KG1 (cell line): ENCODE results near the gene ADCY9.
"Not testable (repeated sequence)": the region's sequence is repeated elsewhere in the genome, so short reads cannot be mapped to it uniquely, and the experiment has no call there.

ENCODE experiments used
- DNase-seq: peaks from one replicate; lab custom pipeline; 2025; lab: John Stamatoyannopoulos, UW

Gene ADCY9

DNA sequence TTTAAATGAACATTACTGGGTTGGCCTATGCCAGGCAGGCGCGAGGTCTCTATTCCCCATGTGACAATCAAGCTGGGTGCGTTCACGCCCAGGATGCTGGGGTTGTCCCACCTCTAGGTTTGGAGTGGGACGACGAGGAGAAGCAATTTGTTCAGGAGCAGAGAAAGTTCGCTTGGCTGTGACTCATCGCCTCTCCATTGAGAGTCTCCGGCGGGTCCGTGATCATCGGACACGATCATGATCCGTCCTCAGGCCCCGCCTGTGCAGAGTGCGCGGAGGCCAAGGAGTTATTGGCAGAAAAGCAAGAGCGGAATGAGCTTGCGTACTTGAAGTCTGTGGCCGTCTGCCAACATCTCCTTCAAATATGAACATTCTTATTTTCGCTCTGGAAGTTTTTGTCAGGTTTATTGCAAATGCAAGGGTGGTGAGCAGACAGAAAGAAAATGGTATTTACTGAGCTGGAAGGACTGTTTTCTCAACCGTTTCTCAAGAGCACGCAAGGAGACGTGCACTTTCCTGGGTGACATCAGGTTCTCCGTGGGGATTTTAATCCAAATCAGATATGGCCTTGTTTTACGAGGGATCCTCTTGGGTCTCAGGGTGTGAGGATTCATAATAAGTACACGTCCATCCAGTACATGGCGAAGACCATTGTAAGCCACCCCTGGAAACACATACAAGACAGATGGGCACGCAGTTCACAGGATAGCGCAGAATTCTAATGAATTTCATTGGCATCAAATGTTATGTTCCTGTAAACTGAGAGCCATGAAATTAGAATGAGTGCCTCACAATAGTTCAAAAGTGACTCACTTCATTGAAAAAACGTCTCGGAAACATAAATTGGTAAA lies 165.7 kb downstream of the ADCY9 start:
- no peak for DNase-seq

DNA sequence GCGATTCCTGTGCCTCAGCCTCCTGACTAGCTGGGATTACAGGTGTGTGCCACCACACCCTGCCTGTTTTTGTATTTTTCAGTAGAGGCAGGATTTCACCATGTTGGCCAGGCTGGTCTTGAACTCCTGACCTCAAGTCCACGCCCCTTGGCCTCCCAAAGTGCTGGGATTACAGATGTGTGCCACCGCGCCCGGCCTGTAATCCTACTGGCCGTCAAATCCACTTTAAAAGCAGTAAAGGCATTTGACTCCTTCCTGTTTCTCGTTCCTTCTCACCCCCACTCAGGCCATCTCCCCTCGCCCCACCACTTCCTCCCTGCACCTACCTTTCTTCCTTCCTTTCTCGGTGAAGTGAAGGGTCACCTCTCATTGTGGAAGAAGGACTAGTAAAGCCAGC lies 166.3 kb downstream of the ADCY9 start:
- DNase-seq = no peak

GRCh38 chr16:3949287-3949686 lies 167.0 kb downstream of the ADCY9 start:
- DNase-seq = no peak

GRCh38 chr16:3948378-3948995 lies 167.8 kb downstream of the ADCY9 start:
- DNase-seq = no peak

DNA sequence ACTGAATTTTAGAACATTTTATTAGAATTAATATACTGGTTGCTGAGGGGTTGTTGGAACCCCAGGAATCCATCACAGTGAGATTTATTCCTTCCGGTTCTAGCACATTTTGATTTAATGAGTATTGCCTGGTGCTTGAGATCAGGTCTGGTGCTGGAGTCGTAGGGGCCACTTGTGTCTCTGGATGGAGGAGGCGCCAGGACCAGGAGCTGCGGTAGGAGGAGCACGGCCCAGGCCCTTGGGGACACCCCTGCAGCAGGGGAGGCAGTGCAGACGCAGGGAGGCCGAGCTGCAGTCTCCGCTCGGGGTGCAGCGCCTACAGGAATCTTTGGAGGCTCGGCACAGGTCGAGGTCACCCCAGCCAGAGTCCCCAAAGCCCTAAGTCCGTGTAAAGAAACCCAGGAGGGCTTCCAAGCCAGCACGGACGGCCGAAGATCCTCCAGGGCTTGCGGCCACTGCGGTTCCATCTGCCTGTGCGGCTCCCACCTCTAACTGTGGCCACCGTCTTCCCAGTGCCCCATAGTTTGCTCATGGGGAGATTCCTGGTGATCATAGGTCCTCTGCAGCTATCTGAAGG lies 169.6 kb downstream of the ADCY9 start:
- no peak for DNase-seq

DNA sequence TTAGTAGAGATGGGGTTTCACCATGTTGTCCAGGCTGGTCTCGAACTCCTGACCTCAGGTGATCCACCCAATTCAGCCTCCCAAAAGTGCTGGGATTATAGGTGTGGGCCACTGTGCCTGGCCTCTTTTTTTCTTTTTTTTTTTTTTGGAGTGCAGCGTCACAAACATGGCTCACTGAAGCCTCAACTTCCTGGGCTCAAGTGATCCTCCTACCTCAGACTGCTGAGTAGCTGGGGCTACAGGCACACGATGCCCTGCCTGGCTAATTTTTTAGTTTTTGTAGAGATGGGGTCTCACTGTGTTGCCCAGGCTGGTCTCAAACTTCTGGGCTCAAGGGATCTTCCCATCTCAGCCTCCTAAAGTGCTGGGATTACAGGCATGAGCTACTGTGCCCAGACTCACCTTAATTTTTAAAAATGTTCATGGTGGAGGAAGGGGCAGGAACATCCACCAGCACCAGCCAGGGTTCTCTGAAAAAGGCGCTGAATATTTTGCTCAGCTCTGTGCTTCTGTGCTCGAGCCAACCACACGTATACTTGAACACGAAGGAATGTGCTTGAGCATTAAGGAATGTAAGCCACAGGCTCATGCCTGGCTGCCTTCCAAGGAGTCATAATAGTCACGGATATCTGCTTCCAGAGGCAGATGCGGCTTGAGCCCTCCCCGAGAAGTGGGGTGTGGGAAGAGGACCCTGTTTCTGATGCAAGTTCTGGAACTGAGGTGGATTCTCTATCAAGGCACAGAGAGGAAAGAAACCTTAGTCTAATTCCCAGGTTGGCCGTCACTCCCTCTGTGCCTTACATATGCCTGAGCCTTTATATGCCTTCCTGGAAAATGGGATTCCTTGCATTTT lies 170.3 kb downstream of the ADCY9 start:
- DNase-seq = no peak

DNA sequence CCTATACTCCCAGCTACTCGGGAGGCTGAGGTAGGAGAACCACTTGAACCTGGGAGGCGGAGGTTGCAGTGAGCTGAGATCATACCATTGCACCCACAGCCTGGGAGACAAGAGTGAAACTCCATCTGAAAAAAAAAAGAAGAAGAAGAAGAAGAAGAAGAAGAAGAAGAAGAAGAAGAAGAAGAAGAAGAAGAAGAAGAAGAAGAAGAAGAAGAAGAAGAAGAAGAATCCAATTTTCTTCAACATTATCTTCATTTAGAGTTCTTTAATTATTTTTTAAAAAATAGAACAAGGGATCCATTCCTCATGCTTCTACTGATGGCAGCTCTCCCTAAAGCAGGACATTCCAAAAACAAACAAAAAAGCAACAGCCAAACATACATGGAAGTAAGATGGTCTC lies 171.8 kb downstream of the ADCY9 start:
- DNase-seq = not testable (repeated sequence)

- not testable (repeated sequence) for DNase-seq
These were observed 174.1 kb downstream of the ADCY9 start for GRCh38 chr16:3942146-3942545.

DNA sequence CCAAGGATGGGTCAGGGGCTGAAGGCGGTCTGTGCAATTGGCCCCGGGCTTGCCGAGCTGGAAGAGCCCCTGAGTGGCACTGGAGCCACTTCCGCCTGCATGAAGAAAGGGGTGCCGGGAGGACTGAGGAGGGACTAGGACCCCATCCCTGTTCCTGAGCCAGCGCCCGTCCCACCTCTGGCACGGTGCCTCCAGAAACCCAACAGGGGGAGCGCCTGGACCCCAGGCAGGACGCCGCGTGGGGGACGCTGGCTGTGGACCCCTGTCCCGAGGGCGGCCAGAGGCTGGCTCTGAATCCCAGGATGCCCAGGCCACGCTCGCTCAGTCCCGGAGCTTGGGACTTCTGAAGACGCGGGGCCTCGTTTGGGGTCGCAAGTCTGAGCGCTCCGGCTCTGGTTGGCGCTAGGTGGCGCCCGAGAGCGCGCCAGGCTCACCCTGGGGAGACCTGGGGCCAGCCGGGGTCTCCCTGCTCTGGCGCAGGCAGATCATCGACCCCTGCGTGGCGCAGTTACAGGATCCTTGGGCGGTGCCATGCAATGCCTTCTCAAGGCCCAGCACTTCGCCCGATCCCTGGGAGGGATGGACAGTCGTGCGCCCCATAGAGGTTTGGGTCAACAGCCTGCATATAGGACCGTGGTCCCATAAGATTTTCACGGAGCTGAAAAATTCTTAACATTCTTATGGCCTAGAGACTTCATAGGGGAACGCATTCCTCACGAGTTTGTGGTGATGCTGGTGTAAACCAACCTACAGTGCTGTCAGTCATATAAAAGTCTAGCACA lies 177.2 kb downstream of the ADCY9 start:
- DNase-seq = peak; percentile 6

DNA sequence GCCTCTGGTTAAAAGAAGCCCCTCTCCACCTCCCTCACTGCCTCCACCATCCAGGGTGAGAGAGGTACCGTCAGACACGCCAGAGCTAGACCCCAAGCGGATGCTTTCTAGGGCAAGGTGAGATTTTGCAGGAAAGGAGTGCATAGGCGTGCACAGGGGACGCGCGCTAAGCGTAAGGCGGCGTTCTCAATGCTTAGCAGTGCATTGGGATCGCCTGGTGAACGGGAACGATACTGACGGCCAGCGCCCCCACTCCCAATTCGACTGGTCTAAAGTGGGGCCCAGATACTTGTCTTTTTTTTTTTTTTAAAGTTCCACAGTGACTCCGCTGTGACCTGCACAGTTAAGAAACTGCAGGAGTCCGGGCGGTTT lies 177.8 kb downstream of the ADCY9 start:
- DNase-seq = no peak

DNA sequence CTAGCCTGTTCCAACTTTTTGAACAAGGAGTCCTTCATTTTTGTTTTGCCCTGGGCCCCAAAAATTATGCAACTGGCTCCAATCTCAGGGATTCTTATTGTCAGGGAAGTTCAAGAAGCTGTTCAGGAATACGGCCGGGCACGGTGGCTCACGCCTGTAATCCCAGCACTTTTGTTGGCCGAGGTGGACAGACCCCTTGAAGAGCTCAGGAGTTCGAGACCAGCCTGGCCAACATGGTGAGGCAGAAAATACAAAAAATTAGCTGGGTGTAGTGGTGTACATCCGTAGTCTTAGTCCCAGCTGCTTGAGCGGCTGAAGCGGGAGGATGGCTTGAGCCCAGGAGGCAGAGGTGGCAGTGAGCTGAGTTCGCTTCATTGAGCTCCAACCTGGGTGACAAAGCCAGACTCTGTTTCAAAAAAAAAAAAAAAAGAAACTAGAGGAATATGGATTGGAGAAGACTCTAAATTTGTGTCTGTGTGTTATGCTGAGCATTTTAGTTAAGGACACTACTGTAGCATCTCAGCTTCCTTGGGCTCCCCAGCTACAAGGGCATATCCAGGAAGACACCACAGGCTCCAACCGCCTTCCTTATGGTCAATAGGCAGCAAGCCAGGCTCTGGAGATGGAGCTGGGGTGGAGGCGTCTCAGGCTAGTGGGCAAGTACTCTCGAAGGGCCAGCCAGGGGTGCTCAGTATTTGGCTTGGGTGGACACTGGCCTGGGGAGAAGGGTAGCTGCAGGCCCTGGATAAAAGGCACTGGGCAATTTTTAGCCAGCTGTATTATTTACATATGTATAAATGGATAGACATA lies 179.0 kb downstream of the ADCY9 start:
- DNase-seq = no peak

- DNase-seq = no peak
These were observed 180.3 kb downstream of the ADCY9 start for GRCh38 chr16:3935921-3936320.

GRCh38 chr16:3934491-3935181 lies 181.6 kb downstream of the ADCY9 start:
- no peak for DNase-seq

- not testable (repeated sequence) for DNase-seq
These were observed 189.1 kb downstream of the ADCY9 start for GRCh38 chr16:3927147-3927546.

GRCh38 chr16:3924763-3925162 lies 191.5 kb downstream of the ADCY9 start:
- no peak for DNase-seq

- DNase-seq = no peak
These were observed 194.0 kb downstream of the ADCY9 start for GRCh38 chr16:3922241-3922640.

DNA sequence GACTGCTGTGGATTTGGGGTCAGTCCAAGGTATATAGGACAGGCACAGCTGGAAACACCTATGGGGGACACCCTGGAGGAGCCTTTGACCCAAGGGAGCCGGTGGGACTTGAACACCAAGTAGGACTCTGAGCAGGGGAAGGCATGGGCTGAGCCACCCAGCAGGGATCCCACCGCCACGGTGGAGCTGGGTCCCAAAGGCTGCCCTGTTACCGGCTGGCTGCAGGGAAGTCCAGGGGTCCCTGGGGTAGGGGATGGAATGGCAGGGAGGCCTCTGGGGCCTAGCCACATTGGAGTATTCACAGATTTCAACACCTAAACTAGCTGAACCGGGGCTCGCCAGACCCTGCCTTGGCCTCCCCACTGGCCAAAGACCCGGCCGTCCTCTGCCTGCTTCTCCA lies 196.0 kb downstream of the ADCY9 start:
- no peak for DNase-seq

DNA sequence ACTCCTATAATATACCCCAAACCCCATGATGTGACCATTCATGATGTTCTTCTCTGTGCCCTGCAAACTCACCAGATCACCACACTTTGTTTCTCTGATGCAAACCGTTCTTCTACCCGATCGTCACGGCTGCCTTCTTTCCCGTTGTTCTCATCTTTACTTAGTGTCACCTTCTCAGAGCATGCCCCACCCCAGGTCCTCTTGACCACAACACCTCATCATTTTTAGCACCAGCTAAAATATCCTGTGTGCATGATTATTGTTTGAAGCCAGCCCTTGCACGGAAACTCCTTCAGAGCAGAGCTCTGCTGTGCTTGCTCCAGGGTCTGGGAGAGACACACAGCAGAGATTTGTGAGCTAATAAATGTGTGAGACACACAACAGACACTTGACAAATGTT lies 196.8 kb downstream of the ADCY9 start:
- no peak for DNase-seq

DNA sequence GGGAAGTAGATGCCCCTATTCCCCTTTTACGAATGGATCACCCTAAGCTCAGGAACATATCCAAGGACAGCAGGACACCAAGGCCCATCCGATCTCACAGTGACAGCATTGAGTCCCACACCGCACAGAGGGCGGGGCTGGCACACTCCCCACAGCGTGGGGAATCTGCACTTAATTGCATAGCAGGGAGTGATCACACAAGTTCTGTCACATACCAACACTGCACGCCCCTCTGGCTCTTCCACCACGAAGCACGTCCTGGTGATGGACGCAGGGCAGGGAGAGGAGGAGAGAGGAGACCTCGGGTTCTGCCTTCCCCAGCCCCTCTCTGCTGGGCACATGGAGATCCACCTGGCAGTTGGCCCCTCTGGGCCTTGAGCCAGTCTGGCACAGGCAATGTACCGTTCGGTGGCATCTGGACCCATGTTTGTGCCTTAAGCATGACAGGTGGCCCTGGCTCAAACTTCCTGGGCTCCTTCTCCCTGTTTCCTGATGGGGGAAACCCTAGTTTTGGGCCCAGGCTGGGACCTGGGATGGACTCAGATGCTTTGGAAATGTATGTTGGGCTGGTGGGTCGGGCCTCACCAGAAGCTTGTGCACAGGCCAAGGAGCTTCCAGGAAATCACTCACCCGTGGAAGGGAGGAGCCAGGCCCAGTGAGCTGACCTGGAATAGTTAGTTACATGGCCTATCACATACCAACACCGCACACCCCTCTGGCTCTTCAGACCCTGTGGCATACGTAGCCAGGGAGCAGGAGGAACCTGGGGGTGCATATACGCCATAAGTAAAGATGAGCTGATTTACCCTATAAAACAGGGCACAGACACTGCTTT lies 200.6 kb downstream of the ADCY9 start:
- no peak for DNase-seq
